HepG2 (cell line): Measurements from ENCODE around the gene HS3ST5. TPM values are rescaled to one million over a fixed set of nuclear protein-coding genes. Genes with fewer than 3 reads are reported as not detected.

Experiments used
- ARNT ChIP-seq: fragments of 450-650 bp; IDR thresholded peaks from 2 replicates; pipeline ENCODE4 v1.6.1; 2017
- BRD4 ChIP-seq: sonication (generic); formaldehyde crosslinking; IDR thresholded peaks from 2 replicates; pipeline ENCODE4 v1.4.0; 2020; ENCODE audit warnings: missing genetic modification reagents
- CCAR2 ChIP-seq: fragments of 200-400 bp; formaldehyde crosslinking; optimal IDR thresholded peaks from 2 replicates; pipeline ENCODE3; 2018; ENCODE audit warnings: low read depth, mild to moderate bottlenecking, low read length, moderate library complexity
- CREB1 ChIP-seq, 2 experiments: fragments of 450-650 bp in 1 of 2; IDR thresholded peaks; 2 replicates each; pipeline ENCODE4 v1.6.1; 2016 to 2017; ENCODE audit warnings: control low read depth in 1 of 2, mild to moderate bottlenecking in 1 of 2, missing compliant biosample characterization in 1 of 2, missing genetic modification characterization in 1 of 2
- MTA3 ChIP-seq: sonication (generic); formaldehyde crosslinking; IDR thresholded peaks from 2 replicates; pipeline ENCODE4 v1.4.0; 2020; ENCODE audit warnings: missing genetic modification reagents
- SIN3B ChIP-seq: fragments of 150-350 bp; IDR thresholded peaks from 2 replicates; pipeline ENCODE4 v1.6.1; 2014; ENCODE audit warnings: low read length
- SMYD3 ChIP-seq: sonication (generic); formaldehyde crosslinking; IDR thresholded peaks from 2 replicates; pipeline ENCODE4 v1.8.1; 2023; ENCODE audit warnings: mild to moderate bottlenecking, missing genetic modification reagents
- SNRNP70 ChIP-seq: fragments of 200-400 bp; formaldehyde crosslinking; IDR thresholded peaks from 2 replicates; pipeline ENCODE4 v1.6.1; 2017; ENCODE audit warnings: mild to moderate bottlenecking, low read depth, low read length, moderate library complexity
- TOE1 ChIP-seq: sonication (generic); formaldehyde crosslinking; IDR thresholded peaks from 2 replicates; pipeline ENCODE4 v1.4.0; 2020; ENCODE audit warnings: mild to moderate bottlenecking, missing genetic modification reagents
- ZBTB20 ChIP-seq: sonication (generic); formaldehyde crosslinking; IDR thresholded peaks from 2 replicates; pipeline ENCODE4 v1.8.1; 2023; ENCODE audit warnings: missing genetic modification reagents, low read depth, mild to moderate bottlenecking, borderline replicate concordance
- ZNF24 ChIP-seq: fragments of 450-650 bp; IDR thresholded peaks from 2 replicates; pipeline ENCODE4 v1.6.1; 2017; ENCODE audit warnings: antibody characterized with exemption, mild to moderate bottlenecking
- ZNF670 ChIP-seq: sonication (generic); formaldehyde crosslinking; IDR thresholded peaks from 2 replicates; pipeline ENCODE4 v1.8.0; 2022; ENCODE audit warnings: mild to moderate bottlenecking, missing genetic modification reagents, borderline replicate concordance
- polyA plus RNA-seq, 8 experiments: library from polyadenylated mRNA; depleted of rRNA in 3 of 8; stranded (reverse) in 7 of 8; unstranded in 1 of 8; fragments of >200 nt; fragmentation: Illumina TruSeq in 4 of 8; extraction: Trizol in 4 of 8; gene quantifications; 2 replicates each; pipeline versions ENCODE4 v1.2.1 to v1.2.3, GENCODE V29; 2011 to 2016; ENCODE audit warnings: low read depth in 4 of 8, missing spikeins in 1 of 8, mixed read lengths in 1 of 8; ENCODE audit not compliant: insufficient read depth in 1 of 8
- total RNA-seq, 5 experiments: library from RNA; depleted of rRNA; stranded (reverse); fragments of >200 nt; fragmentation: Illumina TruSeq; extraction: Trizol; gene quantifications; 2 replicates each; pipeline ENCODE4 v1.2.3, GENCODE V29; 2016; ENCODE audit warnings: low read depth in 1 of 5
- TF ChIP-seq, protein P1 (sequence below): sonication (generic); formaldehyde crosslinking; conservative IDR thresholded peaks from 2 replicates; pipeline ENCODE4 v1.4.0; 2020; ENCODE audit warnings: mild to moderate bottlenecking, missing genetic modification reagents, moderate library complexity
- TF ChIP-seq, protein P2 (sequence below): sonication (generic); formaldehyde crosslinking; IDR thresholded peaks from 2 replicates; pipeline ENCODE4 v1.4.0; 2020; ENCODE audit warnings: mild to moderate bottlenecking, missing genetic modification reagents
- TF ChIP-seq, protein P3 (sequence below): sonication (generic); formaldehyde crosslinking; IDR thresholded peaks from 2 replicates; pipeline ENCODE4 v1.4.0; 2020; ENCODE audit warnings: missing genetic modification reagents
- TF ChIP-seq, protein P4 (sequence below): sonication (generic); formaldehyde crosslinking; IDR thresholded peaks from 2 replicates; pipeline ENCODE4 v1.5.0; 2020; ENCODE audit warnings: missing genetic modification reagents

The HS3ST5 gene
- total and polyA plus RNA-seq, 2 of the 13 experiments (the other 11 are each of a cell fraction or from before 2014, with no cell fraction given): 1.1 to 1.6 TPM

DNA sequence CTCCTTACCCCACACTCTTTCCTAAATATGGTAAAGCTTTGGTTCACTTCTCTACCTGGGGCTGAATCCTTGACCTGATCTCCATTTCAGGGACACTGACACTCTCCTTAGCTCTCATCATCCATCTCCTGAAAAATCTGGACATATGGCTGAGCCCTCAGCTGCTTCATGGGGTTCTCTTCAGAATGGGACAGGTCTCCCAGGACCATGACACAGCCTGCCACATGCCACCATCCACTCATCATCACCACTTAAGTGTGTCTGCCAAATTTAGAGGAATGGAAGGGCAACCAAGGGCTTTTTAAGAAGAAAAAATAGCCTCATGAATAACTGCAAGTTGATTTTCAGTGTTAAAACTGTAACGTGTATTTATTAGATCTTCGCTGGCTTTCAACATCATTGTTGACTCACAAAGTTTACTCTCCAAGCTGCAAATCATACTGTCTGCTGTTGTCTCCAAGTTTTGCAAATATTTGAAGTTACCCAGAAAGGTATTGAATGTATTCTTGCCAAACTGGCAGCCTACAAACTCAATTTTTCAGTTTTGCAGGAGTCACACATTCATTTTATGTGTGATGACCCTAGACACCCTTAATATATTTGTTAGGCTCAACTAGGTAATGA is 41.1 kb downstream of the HS3ST5 start (continued):
- TF ChIP-seq, protein P1, sequence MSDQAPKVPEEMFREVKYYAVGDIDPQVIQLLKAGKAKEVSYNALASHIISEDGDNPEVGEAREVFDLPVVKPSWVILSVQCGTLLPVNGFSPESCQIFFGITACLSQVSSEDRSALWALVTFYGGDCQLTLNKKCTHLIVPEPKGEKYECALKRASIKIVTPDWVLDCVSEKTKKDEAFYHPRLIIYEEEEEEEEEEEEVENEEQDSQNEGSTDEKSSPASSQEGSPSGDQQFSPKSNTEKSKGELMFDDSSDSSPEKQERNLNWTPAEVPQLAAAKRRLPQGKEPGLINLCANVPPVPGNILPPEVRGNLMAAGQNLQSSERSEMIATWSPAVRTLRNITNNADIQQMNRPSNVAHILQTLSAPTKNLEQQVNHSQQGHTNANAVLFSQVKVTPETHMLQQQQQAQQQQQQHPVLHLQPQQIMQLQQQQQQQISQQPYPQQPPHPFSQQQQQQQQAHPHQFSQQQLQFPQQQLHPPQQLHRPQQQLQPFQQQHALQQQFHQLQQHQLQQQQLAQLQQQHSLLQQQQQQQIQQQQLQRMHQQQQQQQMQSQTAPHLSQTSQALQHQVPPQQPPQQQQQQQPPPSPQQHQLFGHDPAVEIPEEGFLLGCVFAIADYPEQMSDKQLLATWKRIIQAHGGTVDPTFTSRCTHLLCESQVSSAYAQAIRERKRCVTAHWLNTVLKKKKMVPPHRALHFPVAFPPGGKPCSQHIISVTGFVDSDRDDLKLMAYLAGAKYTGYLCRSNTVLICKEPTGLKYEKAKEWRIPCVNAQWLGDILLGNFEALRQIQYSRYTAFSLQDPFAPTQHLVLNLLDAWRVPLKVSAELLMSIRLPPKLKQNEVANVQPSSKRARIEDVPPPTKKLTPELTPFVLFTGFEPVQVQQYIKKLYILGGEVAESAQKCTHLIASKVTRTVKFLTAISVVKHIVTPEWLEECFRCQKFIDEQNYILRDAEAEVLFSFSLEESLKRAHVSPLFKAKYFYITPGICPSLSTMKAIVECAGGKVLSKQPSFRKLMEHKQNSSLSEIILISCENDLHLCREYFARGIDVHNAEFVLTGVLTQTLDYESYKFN (CRISPR knock-in tag): peak; percentile 75
- TF ChIP-seq SMYD3 (CRISPR knock-in tag): no peak
- TF ChIP-seq ARNT: no peak
- no peak for TF ChIP-seq SIN3B
- TF ChIP-seq CCAR2: no peak
- TF ChIP-seq ZNF670 (CRISPR knock-in tag): no peak
- no peak; the same call in 1 of the 2 replicates for TF ChIP-seq ZBTB20 (CRISPR knock-in tag)
- TF ChIP-seq TOE1: no peak
- TF ChIP-seq, protein P2, sequence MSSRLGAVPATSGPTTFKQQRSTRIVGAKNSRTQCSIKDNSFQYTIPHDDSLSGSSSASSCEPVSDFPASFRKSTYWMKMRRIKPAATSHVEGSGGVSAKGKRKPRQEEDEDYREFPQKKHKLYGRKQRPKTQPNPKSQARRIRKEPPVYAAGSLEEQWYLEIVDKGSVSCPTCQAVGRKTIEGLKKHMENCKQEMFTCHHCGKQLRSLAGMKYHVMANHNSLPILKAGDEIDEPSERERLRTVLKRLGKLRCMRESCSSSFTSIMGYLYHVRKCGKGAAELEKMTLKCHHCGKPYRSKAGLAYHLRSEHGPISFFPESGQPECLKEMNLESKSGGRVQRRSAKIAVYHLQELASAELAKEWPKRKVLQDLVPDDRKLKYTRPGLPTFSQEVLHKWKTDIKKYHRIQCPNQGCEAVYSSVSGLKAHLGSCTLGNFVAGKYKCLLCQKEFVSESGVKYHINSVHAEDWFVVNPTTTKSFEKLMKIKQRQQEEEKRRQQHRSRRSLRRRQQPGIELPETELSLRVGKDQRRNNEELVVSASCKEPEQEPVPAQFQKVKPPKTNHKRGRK: no peak
- no peak for TF ChIP-seq ZNF24
- TF ChIP-seq CREB1 (IDR thresholded peaks at IDR 0.05): no peak
- no peak for TF ChIP-seq CREB1 (CRISPR knock-in tag; IDR thresholded peaks at IDR 0.05)
- TF ChIP-seq BRD4 (CRISPR knock-in tag): no peak
- TF ChIP-seq, protein P3, sequence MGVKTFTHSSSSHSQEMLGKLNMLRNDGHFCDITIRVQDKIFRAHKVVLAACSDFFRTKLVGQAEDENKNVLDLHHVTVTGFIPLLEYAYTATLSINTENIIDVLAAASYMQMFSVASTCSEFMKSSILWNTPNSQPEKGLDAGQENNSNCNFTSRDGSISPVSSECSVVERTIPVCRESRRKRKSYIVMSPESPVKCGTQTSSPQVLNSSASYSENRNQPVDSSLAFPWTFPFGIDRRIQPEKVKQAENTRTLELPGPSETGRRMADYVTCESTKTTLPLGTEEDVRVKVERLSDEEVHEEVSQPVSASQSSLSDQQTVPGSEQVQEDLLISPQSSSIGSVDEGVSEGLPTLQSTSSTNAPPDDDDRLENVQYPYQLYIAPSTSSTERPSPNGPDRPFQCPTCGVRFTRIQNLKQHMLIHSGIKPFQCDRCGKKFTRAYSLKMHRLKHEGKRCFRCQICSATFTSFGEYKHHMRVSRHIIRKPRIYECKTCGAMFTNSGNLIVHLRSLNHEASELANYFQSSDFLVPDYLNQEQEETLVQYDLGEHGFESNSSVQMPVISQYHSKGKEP: no peak
- TF ChIP-seq MTA3 (CRISPR knock-in tag): no peak
- no peak for TF ChIP-seq SNRNP70
- TF ChIP-seq, protein P4, sequence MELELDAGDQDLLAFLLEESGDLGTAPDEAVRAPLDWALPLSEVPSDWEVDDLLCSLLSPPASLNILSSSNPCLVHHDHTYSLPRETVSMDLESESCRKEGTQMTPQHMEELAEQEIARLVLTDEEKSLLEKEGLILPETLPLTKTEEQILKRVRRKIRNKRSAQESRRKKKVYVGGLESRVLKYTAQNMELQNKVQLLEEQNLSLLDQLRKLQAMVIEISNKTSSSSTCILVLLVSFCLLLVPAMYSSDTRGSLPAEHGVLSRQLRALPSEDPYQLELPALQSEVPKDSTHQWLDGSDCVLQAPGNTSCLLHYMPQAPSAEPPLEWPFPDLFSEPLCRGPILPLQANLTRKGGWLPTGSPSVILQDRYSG (CRISPR knock-in tag): no peak
